Brain microvascular endothelial cell (primary cell): ENCODE data around the gene PPFIA4.

Experiments used
- DNase-seq: peaks from one replicate; pipeline ENCODE4 v3.0.0-alpha.2; 2020
- H3K27ac ChIP-seq: fragments of 250-450 bp; sonication (Bioruptor Pico); 2 replicates; pipeline ENCODE4 v1.5.1; 2020; ENCODE audit warnings: mild to moderate bottlenecking, moderate library complexity
- H3K27me3 ChIP-seq: fragments of 250-450 bp; sonication (Bioruptor Pico); replicated peaks from 2 replicates; pipeline ENCODE4 v1.5.1; 2020; ENCODE audit warnings: mild to moderate bottlenecking
- H3K36me3 ChIP-seq: fragments of 250-450 bp; sonication (Bioruptor Pico); replicated peaks from 2 replicates; pipeline ENCODE4 v1.5.1; 2020; ENCODE audit warnings: mild to moderate bottlenecking
- H3K4me3 ChIP-seq: 2 replicates; pipeline ENCODE4 v1.5.1; 2011; ENCODE audit warnings: low read depth, mild to moderate bottlenecking, control low read depth, low read length, moderate library complexity
- in situ Hi-C: cut with HindIII; loops from 2 replicates; pipeline ENCODE4 v1.10.0; 2017; ENCODE audit warnings: low sequenced_read_pairs, low pct_ligation_motif_present
- TF ChIP-seq, protein P1 (sequence below): IDR thresholded peaks from 2 replicates; pipeline ENCODE4 v1.5.1; 2011; ENCODE audit warnings: low read depth, mild to moderate bottlenecking, moderate library complexity, low read length, control low read depth, inconsistent platforms; ENCODE audit errors: missing control alignments

PPFIA4 gene

DNA sequence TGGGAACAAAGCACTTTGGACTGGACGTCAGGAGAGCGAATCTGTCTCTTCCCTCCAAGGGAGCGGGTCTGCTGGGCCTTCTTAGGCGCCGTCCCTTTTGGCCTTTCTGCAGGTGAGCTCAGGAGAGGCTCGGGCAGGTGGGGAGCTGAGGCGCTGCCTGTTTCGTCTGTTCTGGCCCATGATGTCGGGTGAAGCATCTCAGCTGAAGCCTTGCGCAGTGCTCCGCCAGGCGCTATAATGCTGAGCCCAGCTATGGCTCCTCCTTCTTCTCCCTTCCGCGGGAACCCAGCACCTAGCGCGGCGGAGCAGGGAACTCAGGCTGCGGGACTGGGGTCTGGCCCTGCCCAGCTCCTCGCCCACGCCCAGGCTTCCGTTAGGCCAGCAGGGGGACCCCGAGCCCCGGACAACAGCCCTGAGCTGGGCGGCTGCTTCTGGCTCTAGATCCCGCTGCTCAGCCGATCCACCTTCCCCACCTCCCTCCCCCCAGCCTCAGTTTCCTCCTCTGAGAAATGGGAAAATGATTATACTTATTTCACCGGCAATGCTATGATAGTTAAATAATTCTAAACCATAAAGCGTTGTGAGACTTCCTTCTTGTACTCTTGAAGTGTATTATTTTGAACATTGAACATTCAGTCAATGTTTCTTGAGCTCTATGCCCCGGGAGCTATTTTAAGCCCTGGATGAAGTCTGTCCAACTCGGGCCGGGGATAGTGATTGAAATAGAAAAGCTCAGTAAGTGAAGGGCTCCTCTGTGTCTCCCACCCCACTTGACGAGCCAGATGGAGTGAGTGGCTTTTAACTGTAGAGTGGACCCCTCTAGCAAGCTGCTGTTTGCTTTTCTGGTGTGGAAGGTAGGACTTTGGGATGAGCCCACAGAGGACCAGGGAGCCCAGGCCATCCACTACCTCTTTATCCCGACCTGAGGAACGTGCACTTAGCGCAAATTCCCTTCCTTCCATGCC is 91.6 kb downstream of the PPFIA4 start:
- DNase-seq, result peak; percentile 14
- TF ChIP-seq, protein P1, sequence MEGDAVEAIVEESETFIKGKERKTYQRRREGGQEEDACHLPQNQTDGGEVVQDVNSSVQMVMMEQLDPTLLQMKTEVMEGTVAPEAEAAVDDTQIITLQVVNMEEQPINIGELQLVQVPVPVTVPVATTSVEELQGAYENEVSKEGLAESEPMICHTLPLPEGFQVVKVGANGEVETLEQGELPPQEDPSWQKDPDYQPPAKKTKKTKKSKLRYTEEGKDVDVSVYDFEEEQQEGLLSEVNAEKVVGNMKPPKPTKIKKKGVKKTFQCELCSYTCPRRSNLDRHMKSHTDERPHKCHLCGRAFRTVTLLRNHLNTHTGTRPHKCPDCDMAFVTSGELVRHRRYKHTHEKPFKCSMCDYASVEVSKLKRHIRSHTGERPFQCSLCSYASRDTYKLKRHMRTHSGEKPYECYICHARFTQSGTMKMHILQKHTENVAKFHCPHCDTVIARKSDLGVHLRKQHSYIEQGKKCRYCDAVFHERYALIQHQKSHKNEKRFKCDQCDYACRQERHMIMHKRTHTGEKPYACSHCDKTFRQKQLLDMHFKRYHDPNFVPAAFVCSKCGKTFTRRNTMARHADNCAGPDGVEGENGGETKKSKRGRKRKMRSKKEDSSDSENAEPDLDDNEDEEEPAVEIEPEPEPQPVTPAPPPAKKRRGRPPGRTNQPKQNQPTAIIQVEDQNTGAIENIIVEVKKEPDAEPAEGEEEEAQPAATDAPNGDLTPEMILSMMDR, result peak; percentile 89
- H3K4me3 ChIP-seq, result no peak overlapping the region
- H3K36me3 ChIP-seq, result no peaks in the 10 kb centered on the region
- in situ Hi-C loops, result no loop called here
- H3K27ac ChIP-seq, result no peak overlapping the region
- peaks cover 20% of the 10 kb centered on the region for H3K27me3 ChIP-seq

DNA sequence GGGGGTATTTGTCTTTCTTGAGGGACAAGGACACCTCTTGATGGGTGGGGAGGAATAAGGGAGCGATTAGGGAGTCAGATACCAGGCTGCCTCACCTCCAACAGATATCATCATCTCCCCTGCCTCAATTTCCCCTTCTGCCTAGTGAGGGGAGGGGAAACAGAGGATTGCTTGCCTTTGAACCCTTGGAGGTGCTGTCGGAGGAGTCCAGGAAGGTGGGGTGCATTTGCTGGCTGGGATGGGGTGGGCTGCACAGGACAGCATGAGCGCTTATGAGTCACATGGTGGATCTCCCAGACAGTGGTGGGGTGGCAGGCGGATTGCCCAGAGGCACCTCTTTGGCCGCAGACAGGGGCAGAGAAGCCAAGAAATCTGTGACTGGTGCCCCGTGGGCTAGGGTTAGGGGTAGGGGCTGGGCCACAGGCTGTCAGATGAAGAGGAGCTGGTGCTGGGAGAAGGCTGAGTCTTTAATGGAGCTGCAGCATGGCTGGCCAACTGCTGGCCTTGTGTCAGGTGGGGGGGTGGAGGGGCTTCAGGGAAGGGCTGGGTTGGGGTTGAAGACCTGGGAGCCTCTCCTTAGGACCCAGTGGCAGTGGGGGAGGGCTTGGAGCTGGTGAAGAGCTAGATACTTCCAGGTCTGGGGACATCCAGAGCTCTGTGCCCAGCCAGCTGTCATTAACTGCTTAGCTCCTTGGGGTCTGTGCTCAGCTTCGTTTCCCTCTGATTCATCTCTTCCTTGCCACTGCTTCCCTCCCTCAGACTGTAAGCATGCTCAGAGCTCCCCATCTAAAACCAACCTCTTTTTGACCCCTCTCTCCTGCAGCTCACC is 94.2 kb downstream of the PPFIA4 start:
- Histone ChIP-seq H3K4me3 (no peak overlapping the region), H3K27me3 (peaks cover 31% of the 10 kb centered on the region), H3K27ac (no peak overlapping the region), H3K36me3 (no peaks in the 10 kb centered on the region)
- DNase-seq, result no peak
- TF ChIP-seq, protein P1, result no peak
- in situ Hi-C loops, result no loop called here

DNA sequence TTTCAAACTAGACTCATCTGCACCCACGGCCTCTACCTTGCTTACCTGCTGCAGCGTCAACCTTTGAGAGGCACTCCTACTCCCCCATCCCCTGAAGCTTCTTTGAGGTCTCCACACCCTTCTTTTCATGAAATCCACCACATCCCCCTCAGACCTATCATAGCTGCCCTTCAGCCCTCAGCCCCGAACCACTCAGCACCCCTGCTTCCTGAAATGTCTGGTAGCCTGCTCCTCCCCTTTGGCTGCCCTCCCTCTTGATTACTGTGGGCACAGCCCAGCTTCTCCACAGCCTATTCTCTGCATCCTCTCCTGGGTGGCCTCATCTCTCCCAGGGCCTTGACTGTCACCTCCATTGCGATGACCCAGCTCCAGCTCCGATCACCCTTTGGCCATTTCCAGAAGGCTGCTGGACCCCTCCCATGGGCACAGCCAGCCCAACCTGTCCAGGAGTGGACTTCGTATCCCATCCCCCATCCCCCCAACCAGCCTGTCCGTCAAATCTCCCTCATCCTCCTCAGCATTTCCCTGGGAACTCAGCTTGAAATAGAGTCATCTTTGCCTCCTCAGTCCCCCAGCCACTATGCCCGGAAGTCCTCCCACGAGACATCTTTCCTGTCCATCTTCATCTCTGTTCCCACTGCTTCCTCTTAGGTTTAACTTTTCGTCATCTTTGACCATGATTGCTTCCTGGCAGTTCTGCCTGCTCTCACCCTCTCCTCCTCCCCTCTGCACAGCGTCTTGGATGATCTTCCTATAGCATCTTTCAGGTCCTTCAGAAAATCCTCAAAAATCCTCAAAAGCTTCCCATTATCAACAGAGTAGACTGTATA is 95.1 kb downstream of the PPFIA4 start:
- TF ChIP-seq, protein P1, result no peak
- in situ Hi-C loops, result no loop called here
- H3K36me3 ChIP-seq, result no peaks in the 10 kb centered on the region
- peaks cover 31% of the 10 kb centered on the region for H3K27me3 ChIP-seq
- no peak overlapping the region for H3K4me3 ChIP-seq
- DNase-seq, result no peak
- H3K27ac ChIP-seq, result no peak overlapping the region

DNA sequence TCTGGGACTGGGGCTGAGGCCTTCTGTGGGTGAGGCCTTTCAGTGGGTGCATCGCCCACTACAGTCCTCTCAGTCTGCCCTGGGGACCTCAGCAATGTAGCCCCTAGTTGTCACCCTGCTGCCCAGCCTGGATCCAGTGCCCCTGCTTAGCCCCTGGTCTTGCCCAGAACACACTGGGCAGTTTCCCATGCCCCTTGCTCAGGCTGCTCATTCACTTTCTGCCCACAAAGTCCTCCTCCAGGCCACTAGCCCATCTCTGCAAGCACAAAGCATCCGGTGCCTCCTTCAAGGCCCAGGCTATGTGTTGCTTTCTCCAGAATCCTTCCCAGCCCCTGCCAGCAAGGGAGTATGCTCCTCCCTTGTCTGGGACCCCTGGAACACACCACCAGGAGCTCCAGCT is 95.9 kb downstream of the PPFIA4 start:
- TF ChIP-seq, protein P1, result no peak
- no peak for DNase-seq
- H3K27me3 ChIP-seq, result peaks cover 39% of the 10 kb centered on the region
- no peak overlapping the region for H3K27ac ChIP-seq
- in situ Hi-C loops, result no loop called here
- no peaks in the 10 kb centered on the region for H3K36me3 ChIP-seq
- H3K4me3 ChIP-seq, result no peak overlapping the region

DNA sequence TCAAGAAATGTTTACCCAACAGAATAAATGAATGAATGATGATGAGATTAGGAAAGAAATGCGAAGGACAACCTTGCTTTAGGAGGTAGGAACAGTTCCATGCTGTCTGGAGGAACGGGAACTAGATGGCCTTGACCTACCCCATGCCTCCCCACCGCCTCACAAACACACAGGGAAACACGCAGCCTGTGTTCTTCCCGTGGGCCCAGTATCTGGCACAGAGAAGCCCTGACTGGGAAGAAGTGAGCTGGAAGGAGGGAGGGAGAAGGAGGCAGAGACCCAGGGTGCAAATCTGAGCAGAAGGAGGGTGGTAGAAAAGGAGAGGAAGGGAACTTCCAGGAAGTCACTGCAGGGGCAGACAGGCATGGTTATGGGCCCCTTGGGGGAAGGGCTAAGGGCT is 97.7 kb downstream of the PPFIA4 start:
- peaks cover 44% of the 10 kb centered on the region for H3K27me3 ChIP-seq
- TF ChIP-seq, protein P1, result no peak
- DNase-seq, result no peak
- no peaks in the 10 kb centered on the region for H3K36me3 ChIP-seq
- no peak overlapping the region for H3K4me3 ChIP-seq
- in situ Hi-C loops, result no loop called here
- no peak overlapping the region for H3K27ac ChIP-seq
